ENCODE data around the gene MYRIP.

MYRIP gene

GRCh38 chr3:39905788-39906187 is 96.4 kb downstream of the MYRIP start:
- no peak for DNase-seq (ENCODE audit: low read depth in 2 of 2)

DNA sequence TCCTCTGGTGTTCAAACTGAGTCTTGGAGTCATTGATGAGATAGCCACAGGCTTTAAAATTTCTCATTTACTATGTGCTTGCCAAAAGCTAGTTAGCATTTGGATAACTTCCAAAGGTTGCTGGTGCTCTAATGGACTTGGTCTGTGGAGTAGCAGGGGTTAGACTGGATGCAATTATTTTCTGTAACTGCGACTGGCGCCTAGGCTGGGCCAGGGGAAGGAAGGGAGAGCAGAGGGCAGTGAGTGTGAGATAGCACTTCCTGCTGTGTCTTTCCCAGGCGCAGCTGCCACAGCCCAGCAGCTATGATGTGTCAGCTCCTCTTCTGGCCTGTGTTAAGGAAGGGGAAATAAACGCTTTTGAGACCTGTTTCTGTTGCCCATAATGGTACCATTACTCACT is 98.6 kb downstream of the MYRIP start:
- DNase-seq (ENCODE audit: low read depth in 2 of 2) = no peak

DNA sequence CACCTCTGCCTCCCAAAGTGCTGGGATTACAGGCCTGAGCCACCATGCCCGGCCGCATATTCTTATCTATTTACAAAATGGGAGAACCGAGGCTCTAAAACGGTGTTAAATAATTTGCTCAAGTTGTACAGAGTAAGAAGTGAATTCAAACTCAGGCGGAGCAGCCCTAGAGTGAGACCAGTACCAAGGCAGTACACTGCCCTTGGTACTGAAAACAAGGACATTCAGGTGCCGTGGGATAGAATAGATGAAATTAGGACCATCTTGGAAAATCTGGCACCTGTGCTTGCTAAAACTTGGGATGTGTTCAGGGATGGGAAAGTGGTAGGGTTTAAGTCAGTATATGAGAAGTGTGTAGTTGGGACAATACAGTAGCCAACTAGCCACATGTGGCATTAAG is 100.7 kb downstream of the MYRIP start:
- DNase-seq (ENCODE audit: low read depth in 2 of 2) = no peak

GRCh38 chr3:39910826-39911464 is 101.5 kb downstream of the MYRIP start:
- no peak for DNase-seq (ENCODE audit: low read depth in 2 of 2)

- no peak for DNase-seq (ENCODE audit: low read depth in 2 of 2)
Observed at GRCh38 chr3:39911465-39912309, 102.3 kb downstream of the MYRIP start.

GRCh38 chr3:39915027-39915426 is 105.6 kb downstream of the MYRIP start:
- no peak for DNase-seq (ENCODE audit: low read depth in 2 of 2)

GRCh38 chr3:39917065-39917773 is 107.8 kb downstream of the MYRIP start:
- DNase-seq (ENCODE audit: low read depth in 2 of 2) = no peak

DNA sequence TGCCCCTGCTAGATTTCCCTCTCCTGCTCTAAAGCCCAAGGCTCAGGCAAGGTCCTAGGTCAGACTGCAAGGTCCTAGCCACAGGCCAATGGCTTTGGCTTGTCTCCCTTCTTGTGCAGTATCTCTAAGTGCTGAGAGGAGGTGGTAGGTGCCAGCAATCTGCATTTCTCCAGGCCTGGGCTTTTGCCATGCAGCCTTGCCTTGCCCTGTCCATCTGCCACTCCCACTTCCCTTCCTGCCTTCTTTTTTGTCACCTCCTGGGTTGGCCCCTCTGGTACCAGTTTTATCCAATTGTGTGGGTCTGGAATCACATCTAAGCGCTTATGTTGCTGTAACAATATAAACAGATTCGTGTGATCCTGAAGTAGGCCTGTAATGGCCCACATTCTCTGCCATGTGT is 109.9 kb downstream of the MYRIP start:
- DNase-seq (ENCODE audit: low read depth in 2 of 2) = no peak

DNA sequence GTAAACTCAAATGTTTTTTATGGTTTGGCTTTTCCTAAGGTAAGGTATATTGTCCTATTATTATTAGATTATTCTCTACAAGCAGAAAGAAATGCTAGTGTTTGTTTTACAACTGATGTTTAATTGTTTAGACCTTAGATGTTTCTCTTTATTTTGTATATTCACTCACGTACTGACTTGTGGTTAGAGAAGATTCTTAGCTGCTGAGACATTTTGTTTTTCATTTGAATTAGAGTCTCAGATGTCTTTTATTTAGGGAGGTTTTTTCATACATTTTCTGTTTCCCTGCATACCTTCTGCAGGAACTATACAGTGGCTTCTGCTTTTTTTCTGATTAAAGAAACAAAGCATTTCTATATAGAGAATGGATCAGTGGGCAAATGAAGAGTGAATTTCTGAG is 110.9 kb downstream of the MYRIP start:
- no peak for DNase-seq (ENCODE audit: low read depth in 2 of 2)

GRCh38 chr3:39927479-39927878 is 118.1 kb downstream of the MYRIP start:
- DNase-seq (ENCODE audit: low read depth in 2 of 2) = no peak

DNA sequence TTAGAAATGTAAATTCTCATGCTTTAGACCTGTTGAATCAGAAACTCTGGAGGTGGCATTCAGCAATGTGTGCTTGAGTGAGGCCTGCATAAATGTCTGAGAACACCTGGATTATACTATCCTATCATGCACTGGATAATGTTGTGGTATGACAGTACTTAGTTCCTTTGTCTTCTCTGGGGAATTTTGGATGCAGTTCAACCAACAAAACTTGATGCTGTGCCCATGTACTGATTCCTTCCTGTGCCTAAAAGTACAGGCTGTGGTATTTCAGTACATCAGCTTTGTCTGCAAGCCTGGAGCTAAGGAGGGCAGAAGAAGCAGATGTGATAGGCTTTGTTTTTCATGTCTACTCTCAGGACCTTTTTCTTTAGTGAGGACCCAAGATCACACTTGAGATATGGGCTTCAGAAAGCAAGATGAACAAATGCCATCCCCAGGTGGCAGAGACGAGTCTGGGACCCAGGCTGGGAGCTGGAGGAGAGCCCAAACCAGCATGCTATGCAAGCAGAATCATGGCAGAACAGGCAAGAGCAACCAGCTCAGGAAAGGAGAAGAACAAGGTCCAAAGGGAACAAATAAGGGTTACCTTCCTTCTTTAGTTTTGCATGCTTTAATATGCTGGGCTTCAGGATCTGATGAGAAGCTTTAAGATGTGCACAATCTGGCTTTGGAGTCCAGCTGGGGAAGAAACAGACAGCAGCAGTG is 124.7 kb downstream of the MYRIP start:
- no peak for DNase-seq (ENCODE audit: low read depth in 2 of 2)

DNA sequence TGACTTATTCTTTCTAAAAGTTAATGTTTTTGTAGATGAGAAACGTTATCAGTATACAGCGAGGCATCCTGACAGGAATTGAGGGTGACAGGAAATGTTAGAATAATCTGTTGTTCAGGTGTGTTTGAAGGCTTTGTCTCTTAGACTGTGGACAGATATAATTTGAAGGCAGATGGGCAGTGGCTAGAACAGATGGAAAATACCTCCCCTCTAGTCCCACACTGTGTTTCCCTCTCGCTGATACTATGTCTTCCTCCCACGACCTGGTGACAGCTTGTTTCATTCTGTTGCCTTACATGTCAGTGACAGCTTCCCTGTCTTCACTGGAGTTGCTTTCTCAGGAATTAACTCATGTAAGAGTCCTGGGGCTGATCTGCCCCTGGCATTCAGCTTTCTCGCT is 125.3 kb downstream of the MYRIP start:
- DNase-seq (ENCODE audit: low read depth in 2 of 2) = no peak

- no peak for DNase-seq (ENCODE audit: low read depth in 2 of 2)
Observed at GRCh38 chr3:39935261-39935660, 125.9 kb downstream of the MYRIP start.

DNA sequence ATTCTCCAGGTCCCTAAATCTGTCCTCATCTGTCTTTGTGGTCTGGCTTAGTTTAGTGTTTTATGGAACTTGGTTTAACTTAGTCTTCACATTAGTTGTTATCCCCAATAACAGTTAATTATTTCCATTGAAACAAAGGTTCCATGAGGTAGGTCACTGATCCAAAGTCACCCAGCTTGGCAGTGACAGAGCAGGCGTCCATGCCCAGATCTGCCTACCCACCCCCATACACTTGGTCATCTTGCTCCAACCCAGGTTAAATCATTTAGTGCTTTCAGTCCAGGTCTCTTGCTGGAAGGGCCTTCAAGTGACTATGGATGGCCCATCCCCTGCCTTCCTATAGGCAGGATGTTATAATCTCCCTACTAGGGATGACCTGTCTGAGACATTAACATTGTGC is 127.4 kb downstream of the MYRIP start:
- DNase-seq (ENCODE audit: low read depth in 2 of 2) = no peak

- no peak for DNase-seq (ENCODE audit: low read depth in 2 of 2)
Observed at GRCh38 chr3:39937315-39937714, 127.9 kb downstream of the MYRIP start.

DNA sequence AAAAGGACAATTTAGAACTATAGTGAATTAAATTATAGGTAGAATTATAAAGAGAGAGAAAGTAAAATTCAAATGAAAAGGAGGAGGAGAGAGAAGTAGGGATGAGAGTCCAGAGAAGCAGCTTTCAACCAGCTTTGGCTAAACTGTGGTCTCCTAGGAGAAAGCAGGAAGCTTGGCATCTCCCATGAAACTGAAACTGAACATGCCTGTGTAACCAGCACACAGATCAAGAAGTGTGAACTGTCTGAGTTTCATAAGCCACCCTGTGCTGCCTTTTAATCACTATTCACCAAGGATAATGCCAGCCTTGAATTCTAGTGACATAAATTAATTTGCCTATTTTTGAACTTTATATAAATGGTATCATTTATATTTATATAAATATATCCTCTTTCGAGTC is 128.5 kb downstream of the MYRIP start:
- DNase-seq (ENCODE audit: low read depth in 2 of 2) = no peak

DNA sequence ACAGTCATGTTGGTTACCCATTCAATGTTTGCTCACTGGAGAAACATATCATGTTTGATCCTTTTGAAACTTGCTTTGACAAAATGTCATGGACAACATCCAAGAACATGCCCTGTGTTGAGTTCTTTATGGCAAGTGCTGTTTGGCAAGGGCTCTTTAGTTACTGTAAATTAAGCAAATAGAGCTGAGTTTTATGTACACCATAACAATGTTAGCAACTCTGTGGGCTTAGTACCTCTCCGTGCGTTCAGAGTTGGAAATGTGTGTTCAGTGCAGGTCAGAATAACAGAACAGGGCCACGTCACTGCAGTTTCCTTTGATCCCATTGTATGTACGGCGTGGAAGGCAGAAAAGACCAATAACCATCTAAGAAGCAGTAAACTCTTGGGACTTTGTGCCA is 132.5 kb downstream of the MYRIP start:
- no peak for DNase-seq (ENCODE audit: low read depth in 2 of 2)

DNA sequence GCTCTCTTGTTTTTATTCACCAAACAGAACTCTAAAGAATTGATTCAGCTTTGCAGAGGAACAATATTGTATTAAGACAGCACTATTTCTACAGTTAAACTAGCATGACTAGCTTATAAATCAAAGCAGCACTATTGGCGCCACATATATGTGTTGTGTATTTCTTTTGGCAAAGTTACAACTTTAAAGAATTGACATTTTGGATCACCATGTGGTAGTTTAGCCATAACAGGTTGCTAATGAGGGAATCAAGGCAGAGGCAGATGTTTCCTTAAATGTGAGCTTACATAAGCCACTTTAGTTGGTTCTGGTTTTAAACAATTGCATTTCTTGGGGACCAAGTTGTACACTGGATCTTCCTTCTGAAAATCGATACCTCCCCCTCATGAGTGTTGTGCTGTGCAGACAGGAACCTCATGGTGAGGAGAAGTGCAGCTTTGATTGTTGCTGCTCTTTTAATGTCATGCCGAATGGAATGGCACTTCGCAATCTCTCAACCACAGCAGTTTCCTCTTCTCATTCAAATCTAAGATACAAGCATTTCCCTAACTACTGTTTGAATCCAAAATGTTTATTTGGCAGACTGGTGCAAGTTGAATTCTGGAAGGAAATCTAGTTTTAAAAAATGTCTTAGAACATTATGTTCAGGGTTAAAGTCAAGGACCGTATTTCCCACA is 151.2 kb downstream of the MYRIP start:
- DNase-seq (ENCODE audit: low read depth in 2 of 2) = no peak

DNA sequence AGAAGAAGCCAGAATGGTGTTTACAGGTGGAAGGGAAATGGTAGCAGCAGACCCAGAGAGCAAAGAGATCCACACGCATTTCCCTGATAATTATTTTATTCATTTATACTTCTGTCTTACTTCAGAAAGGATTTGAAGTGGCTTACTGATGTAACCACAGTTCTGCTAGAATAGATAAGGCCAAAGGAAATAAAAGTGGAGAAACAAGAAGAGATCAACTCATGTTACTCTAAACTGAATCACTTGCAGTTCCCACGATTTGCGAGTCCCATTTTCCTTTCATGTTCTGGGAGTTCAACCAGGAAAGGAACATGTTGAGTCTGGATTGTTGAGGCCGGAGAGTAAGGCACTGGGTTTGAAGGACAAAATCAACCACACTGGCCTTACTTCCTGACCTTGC is 151.8 kb downstream of the MYRIP start:
- no peak for DNase-seq (ENCODE audit: low read depth in 2 of 2)

- DNase-seq (ENCODE audit: low read depth in 2 of 2) = no peak
Observed at GRCh38 chr3:39962581-39962980, 153.2 kb downstream of the MYRIP start.

GRCh38 chr3:39965461-39965860 is 156.1 kb downstream of the MYRIP start:
- no peak for DNase-seq (ENCODE audit: low read depth in 2 of 2)

DNA sequence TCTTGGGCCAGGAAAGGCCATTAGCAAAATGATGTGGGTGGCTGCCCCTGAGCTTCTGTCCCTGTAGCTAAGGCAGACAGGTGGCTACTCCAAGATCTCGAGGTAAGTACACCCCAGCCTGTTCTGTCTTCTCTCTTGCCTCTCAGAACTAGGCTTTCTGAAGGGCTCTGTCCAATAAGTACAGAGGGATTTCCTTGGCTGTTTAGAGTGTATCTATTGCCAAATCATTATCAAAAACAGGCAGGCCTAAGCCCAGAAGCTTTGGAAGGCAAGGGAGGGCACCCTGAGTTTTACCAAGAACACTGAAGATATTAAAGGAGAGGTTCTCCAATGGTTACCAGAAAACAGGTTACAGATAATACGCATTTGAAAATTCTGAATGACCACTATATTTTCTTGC is 156.6 kb downstream of the MYRIP start:
- no peak for DNase-seq (ENCODE audit: low read depth in 2 of 2)

Data from stimulated activated CD4-positive, alpha-beta T cell treated with anti-CD3 and anti-CD28 coated beads, Interleukin-12 subunit alpha, Interleukin-12 subunit beta, amount 100 ng/mL, for 24 hours (primary cell).